Uterus (tissue), 2 donors: Measurements from ENCODE around the gene BICRAL.

ENCODE experiments used
- CTCF ChIP-seq, 4 experiments: fragments of 200-600 bp in 2 of 4; fragments of 450-650 bp in 2 of 4; sonication (generic) in 2 of 4; IDR thresholded peaks; one replicate each; pipeline ENCODE4 v1.5.1; 2016 to 2019; ENCODE audit warnings: antibody characterized with exemption in 4 of 4, mild to moderate bottlenecking in 2 of 4, moderate library complexity in 1 of 4
- POLR2A ChIP-seq, 2 donors: fragments of 450-650 bp; IDR thresholded peaks; one replicate each; pipeline ENCODE4 v1.6.1; 2016; ENCODE audit warnings: antibody characterized with exemption in 2 of 2, mild to moderate bottlenecking in 1 of 2, moderate library complexity in 1 of 2

GRCh38 chr6:42746463-42747391, 35.1 kb upstream of the BICRAL start:
- TF ChIP-seq CTCF (IDR thresholded peaks at IDR 0.05) = no peak
- peak; percentile 76 to 85 for TF ChIP-seq POLR2A (IDR thresholded peaks at IDR 0.05)
